ENCODE results near the gene RWDD2A.
"Not testable (repeated sequence)": the region's sequence is repeated elsewhere in the genome, so short reads cannot be mapped to it uniquely, and the experiment has no call there.

Gene RWDD2A

GRCh38 chr6:83192871-83193746 is at the start of gene RWDD2A, which contains the start of gene PGM3:
Gene RWDD2A (plus strand): TSS chr6:83193357. CDS start chr6:83194452, 1,095 bp downstream.
Gene PGM3 (minus strand): TSS chr6:83193265. CDS start chr6:83191012, 2,253 bp downstream.
- peak; percentile 89 to 92 for DNase-seq

DNA sequence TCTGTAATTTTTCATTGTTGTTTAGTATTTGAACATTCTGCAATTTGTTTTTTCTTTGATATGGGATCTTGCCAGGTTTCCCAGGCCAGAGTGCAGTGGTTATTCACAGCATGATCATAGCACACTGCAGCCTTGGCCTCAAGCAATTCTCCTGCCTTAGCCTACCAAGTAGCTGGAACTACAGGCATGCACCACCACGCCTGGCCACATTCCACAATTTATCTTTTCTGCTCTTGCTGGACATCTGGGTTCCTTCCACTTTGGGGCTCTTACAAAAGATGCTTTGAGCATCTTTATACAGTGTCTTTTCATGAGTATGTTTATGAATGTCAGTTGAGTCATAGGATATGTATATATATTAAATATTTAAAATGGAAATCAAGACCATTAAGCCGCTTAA is 42.0 kb upstream of the RWDD2A start:
- no peak for DNase-seq

- DNase-seq, result no peak
Measured at GRCh38 chr6:83152913-83153312, 40.2 kb upstream of the RWDD2A start.

- no peak for DNase-seq
Measured at GRCh38 chr6:83153883-83154521, 39.2 kb upstream of the RWDD2A start.

- DNase-seq, result no peak
Measured at GRCh38 chr6:83155794-83156193, 37.4 kb upstream of the RWDD2A start.

DNA sequence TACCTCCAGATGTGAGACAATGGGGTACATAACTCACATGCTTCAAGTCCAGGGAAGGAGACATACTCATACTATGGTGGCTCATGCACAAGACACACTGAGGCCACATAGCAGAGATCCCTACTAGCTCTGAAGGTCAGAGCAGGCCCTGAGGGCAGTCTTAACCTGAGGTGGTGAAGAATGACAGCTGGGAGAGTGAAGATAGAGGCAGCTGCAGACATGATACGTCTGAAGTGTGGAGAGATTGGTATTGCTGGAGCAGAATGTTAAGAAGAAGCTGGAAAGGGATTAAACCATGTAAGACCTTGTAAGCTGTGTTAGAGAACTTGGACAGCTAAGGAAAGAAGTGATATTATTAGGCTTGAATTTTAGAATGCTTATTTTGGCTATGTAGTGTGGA is 33.0 kb upstream of the RWDD2A start:
- no peak for DNase-seq

DNA sequence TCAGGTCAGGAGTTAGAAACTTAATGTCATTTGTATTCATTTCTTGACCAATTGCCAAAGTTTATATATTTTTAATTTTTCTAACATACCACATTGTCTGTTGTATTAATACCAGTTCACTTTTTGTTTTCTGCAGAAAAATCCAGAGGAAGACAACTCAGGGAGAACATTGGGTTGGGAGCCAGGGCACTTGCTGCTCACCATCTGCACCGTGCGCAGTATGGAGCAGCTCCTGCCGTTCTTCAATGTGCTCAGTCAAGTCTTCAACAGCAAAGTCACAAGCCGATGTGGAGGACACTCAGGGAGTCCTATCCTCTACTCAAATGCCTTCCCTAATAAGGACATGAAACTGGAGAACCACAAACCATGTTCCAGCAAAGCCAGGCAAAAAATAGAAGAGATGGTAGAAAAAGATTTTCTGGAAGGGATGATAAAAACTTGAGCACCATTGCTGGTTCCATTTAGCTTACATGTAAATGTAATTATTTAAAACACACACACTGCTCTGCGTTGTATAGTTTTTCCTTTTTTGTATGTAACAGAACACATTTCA is 25.4 kb upstream of the RWDD2A start:
- DNase-seq, result no peak

DNA sequence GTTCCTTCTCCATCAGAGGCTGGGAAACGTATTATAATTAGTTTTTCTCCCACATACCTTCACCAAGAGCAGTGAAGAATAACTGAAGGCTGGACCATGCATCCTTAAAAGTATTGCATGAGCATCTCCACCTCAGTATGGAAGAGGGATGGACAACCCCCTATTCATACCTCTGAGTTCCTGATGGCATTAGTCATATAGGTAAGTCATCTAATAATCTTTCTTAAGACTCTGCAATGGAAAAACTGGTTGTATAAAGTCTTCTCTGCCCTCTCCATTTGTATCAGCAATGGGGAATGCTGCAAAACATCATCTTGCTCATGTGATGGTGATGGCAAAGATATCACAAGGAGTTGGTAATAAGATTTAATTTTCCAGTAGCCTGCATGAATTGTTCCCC is 24.6 kb upstream of the RWDD2A start:
- no peak for DNase-seq

GRCh38 chr6:83169106-83169505 is 24.1 kb upstream of the RWDD2A start:
- no peak for DNase-seq

- no peak for DNase-seq
Measured at GRCh38 chr6:83169511-83169910, 23.6 kb upstream of the RWDD2A start.

- no peak for DNase-seq
Measured at GRCh38 chr6:83176246-83176645, 16.9 kb upstream of the RWDD2A start.

DNA sequence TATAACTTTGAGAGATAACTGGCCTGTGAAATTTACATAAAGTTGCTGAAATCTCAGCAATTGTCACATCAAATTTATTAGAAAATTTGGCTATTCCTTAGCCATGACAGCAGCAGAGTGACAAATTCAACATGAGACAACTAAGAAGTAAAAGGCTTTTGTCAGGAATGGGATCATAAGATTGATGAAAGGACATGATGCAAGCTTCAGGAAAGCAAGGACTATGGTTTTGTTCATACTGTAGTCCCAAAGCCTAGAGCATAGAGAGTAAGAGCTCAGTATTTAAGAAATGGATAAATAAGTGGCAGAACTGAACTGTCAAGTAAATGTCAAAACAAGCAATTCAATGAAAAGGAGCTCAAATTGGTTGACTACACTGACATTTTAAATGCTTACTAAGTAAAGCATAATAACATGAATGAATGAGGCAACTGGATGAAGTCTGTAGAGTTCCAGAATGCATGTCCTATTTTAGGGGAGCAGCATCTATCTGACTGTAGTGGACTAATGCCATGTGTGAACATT is 12.7 kb upstream of the RWDD2A start:
- no peak for DNase-seq

GRCh38 chr6:83182114-83182513 is 11.0 kb upstream of the RWDD2A start:
- DNase-seq, result no peak

DNA sequence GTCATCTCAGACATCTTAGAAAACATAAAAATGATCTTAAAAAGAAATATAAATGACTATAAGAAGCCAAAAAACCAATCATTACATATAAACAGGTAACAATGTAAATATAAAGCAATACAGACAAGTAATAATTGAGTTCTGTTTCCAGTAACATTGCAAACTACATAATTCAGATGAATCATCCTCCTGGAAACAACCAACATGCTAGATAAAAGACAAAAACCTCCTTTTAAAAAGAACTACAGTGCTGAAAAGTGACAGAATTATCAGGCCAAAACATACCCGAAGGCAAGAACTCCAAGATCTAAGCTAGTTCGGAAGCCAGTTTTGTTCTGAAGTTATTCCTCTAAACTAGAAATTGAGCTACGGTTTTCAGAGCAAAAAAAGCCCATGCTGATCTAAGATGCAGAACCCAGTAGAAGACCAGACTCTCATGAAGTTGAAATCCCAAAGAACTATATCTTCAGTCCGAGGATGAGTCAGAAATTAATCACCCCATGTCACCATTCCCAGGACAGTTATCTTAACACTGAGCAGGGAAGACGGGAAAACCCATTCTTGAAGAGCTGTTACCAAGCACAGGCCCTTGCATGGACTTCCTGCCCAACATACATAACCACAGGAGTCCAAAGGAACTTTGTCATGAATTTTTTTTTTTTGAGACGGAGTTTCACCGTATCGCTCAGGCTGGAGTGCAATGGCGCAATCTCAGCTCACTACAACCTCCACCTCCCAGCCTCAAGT is 9.9 kb upstream of the RWDD2A start:
- DNase-seq, result no peak

GRCh38 chr6:83185096-83185495 is 8.1 kb upstream of the RWDD2A start:
- DNase-seq, result no peak

- no peak for DNase-seq
Measured at GRCh38 chr6:83188501-83188900, 4.7 kb upstream of the RWDD2A start.

- no peak for DNase-seq
Measured at GRCh38 chr6:83190626-83191025, 2.5 kb upstream of the RWDD2A start.

DNA sequence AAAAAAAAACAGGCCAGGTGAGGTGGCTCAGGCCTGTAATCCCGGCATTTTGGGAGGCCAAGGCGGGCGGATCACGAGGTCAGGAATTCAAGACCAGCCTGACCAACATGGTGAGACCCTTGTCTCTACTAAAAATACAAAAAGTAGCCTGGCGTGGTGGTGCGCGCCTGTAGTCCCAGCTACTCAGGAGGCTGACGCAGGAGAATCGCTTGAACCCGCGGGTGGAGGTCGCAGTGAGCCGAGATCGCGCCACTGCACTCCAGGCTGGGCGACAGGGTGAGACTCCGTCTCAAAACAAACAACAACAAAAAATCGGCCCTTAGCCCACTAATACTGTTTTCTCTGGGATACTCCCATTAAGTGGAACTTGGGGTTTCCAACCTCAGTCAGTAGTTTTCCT is 1.2 kb upstream of the RWDD2A start:
- DNase-seq, result not testable (repeated sequence)

DNA sequence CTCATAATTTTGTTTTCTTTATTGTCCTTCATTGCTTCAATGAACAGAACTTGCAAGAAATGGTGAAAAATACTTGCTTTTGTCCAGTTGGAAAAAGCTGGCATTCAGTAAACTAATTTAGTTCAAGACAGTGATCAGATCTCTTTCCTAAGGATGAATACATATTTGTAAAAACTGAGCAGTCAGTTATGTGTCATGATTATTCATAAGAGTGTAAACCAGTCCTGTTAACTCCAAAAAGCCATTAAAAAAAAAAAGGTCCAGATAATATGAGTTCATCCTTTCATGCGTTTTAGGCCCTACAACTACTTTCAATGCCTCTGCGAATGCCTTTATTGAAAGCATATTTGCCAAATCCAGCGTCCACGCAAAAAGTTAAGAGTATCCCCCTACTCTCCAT is 701 bp upstream of the RWDD2A start:
- no peak for DNase-seq

DNA sequence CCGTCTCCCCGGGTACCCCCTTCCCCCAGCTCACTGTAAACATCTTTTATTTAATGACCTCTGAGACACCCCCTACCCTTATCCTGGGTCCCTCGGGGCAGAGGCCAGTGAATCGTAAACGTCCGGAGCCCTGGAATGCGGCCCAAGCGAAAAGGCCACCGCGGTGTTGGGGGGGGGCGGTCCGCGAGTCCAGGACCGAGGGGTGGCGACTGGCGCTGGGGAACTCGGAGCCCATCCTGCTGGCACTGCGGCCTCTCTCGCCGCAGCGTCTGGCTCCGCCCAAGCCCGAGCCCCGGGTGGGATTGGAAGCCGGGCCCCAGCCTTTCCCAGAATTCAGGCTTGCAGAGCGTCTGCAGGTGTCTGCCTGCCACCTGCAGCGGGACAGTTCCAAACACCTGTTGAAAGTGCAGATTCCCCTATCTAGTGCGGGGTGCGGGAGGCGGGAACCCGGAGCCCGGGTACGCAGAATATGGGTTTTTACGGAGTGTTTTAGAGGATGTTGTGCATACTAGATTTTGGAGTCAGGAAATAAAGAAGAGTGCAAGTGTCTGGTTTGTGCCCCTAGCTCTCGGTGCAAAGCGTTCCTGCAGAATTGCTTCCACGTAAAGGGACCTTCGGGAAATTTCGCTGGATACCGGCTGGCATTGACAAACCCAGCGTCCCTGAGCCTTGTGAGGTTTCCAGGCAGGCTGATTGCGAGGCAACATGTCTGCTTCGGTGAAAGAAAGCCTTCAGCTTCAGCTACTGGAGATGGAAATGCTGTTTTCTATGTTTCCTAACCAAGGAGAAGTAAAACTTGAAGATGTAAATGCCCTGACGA is 800 bp downstream of the RWDD2A start:
- peak; percentile 4 to 18 for DNase-seq

GRCh38 chr6:83198486-83199172 is 5.5 kb downstream of the RWDD2A start:
- DNase-seq, result no peak
